ENCODE measurements around the gene TOGARAM2. TPM values are rescaled to one million over a fixed set of nuclear protein-coding genes. Genes with fewer than 3 reads are reported as not detected.

The TOGARAM2 gene
- total RNA-seq (under 1 TPM; 0.03 to 0.94 (median 0.55) TPM), polyA plus RNA-seq (1 to 10 TPM; 3.8 to 9.1 TPM)

DNA sequence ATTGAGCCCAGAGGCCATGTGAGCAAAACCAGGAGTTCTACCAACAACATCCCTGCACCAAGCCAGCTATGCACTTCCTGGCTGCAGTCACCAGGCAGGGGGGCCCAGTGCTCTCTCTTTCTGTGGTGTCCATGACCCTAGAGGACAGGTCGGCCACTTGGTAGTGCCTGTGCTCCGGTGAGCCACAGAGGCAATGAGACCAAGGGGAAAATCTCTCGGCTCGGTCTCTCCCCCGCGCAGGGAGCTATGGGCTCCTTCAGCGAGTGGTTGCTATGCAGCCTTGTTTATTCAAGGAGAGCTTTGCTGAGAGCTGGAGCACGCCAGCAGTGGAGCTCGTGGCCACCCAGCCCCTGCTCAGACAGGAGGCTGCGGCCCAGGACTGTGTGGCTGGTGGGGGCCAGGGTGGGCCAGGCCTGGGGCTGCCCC is at the start of gene TOGARAM2:
TOGARAM2 (plus strand) TSS at position 283 of the 426 bp plus-strand sequence. CDS start 13,537 bp downstream, outside the sequence.
- intact Hi-C loops (cut with DNase I): no loop called here
- Histone ChIP-seq H3K27ac (no peak within 1 kb of the TSS), H3K27me3 (no peaks in the 10 kb centered on the region), H3K9me3 (no peaks in the 10 kb centered on the region), H3K36me3 (no peaks in the 10 kb centered on the region), H3K4me1 (no peaks in the 10 kb centered on the region), H3K4me3 (no peak within 1 kb of the TSS)
- TF ChIP-seq, protein P1, sequence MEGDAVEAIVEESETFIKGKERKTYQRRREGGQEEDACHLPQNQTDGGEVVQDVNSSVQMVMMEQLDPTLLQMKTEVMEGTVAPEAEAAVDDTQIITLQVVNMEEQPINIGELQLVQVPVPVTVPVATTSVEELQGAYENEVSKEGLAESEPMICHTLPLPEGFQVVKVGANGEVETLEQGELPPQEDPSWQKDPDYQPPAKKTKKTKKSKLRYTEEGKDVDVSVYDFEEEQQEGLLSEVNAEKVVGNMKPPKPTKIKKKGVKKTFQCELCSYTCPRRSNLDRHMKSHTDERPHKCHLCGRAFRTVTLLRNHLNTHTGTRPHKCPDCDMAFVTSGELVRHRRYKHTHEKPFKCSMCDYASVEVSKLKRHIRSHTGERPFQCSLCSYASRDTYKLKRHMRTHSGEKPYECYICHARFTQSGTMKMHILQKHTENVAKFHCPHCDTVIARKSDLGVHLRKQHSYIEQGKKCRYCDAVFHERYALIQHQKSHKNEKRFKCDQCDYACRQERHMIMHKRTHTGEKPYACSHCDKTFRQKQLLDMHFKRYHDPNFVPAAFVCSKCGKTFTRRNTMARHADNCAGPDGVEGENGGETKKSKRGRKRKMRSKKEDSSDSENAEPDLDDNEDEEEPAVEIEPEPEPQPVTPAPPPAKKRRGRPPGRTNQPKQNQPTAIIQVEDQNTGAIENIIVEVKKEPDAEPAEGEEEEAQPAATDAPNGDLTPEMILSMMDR (IDR thresholded peaks at IDR 0.05): no peak
- DNase-seq (peak in 1 of 6 donors; percentile 25), ATAC-seq (peak in 3 of 4 donors; percentile 48 to 85 (median 77)), FAIRE-seq (no peak)
- WGBS, 2 donors: 53 to 57% methylated on average over 10 of the region's 10 CpGs

DNA sequence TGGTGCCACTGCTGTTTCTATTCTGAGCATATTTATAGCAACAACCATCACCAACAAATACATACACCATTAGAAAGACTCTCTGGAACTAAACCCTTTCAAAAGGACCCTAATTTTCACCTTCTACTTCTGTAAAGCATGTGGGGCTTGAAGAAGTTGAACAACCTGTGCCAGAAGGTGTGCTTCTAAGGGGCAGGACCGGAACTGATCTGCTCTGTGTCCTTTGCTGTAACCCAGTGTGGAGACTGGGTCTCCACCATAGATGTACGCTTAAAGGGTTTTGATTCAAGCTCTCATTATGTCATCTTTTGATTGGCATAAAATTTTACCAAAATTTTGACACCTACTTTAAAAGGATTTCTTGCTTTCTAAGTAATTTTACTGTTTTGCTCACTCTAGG is 46.3 kb upstream of the TOGARAM2 start:
- intact Hi-C loops (cut with DNase I): no loop called here
- Histone ChIP-seq H3K27me3 (no peaks in the 10 kb centered on the region), H3K36me3 (peaks cover 0 to 34% (median 15%) of the 10 kb centered on the region in 3 donors), H3K4me1 (no peaks in the 10 kb centered on the region), H3K27ac (no peak overlapping the region), H3K9me3 (no peaks in the 10 kb centered on the region), H3K4me3 (no peak overlapping the region)
- FAIRE-seq (no peak), DNase-seq (no peak), ATAC-seq (no peak)
- WGBS, 2 donors: 95 to 96% methylated on average over 2 of the region's 2 CpGs
- TF ChIP-seq, protein P1 (IDR thresholded peaks at IDR 0.05): no peak

DNA sequence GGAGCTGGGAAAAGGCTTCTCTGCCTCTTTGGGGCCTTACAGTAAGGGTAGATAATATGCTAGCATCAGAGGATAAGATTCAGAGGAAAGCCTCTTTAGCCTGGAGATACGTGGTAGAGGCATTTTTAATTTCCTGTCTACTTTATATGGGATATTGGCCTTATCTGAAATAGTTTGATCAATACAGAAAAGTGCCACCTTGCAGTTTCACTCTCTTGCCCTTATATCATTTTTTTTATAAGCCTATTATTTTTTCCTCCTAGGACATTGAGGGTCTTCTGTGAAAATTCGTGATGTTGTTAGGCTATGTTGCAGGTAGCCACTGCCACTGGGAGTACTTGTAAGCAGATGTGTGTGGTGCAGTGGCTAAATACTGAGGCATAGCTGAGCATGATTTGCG is 40.1 kb upstream of the TOGARAM2 start:
- TF ChIP-seq, protein P1 (IDR thresholded peaks at IDR 0.05): no peak
- Histone ChIP-seq H3K36me3 (peaks cover 3 to 55% (median 21%) of the 10 kb centered on the region in 3 donors), H3K27ac (no peak overlapping the region), H3K4me3 (no peak overlapping the region), H3K27me3 (no peaks in the 10 kb centered on the region), H3K9me3 (no peaks in the 10 kb centered on the region), H3K4me1 (no peaks in the 10 kb centered on the region)
- ATAC-seq: no peak
- no peak for FAIRE-seq
- WGBS, 2 donors: 88 to 93% methylated on average over 3 of the region's 3 CpGs
- no peak for DNase-seq
- intact Hi-C loops (cut with DNase I): loop anchor here in 1 of 3 donors (10.0 kb wide), 1 partner anchor 194 kb away; no protein-coding TSS in a partner anchor

DNA sequence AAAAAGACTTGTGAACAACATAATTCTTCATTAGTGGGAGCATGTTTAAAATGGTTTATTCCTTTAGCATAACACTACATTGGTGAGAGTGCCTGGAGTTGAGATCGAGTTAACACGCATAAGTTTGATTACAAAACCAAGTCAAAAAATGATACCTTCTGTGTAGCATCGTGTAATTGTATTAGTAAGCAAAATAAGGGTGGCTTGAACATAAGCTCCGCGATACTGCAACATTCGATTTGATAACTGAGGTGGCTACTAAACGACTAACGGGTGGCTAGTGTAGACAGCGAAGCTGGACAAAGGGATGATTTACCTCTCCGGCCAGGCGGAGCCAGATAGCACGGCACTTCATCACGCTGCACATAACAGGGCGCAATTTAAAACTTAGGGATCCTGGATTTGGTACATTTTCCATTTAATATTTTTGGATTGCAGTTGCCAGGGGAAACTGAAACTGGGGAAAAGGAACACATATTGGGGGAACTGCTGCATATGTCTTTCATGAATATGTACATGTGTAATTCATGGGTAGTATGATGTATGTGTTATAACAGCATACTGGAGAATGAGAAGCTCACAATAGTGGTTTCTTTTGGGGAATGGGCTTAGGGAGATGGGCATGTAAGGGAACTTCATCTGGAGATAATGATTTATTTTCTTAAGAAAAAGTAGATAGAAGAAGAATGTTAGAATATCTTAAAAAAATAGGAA is 36.4 kb upstream of the TOGARAM2 start:
- no peak for FAIRE-seq

More for the DNA sequence above, 36.4 kb upstream of the TOGARAM2 start:
- Histone ChIP-seq H3K4me3 (no peak overlapping the region), H3K4me1 (no peaks in the 10 kb centered on the region), H3K27me3 (no peaks in the 10 kb centered on the region), H3K36me3 (peaks cover 3 to 64% (median 25%) of the 10 kb centered on the region in 3 donors), H3K27ac (no peak overlapping the region), H3K9me3 (no peaks in the 10 kb centered on the region)
- ATAC-seq (no peak), DNase-seq (no peak)
- WGBS, 2 donors: 89 to 90% methylated on average over 14 of the region's 14 CpGs
- TF ChIP-seq, protein P1 (IDR thresholded peaks at IDR 0.05): no peak
- intact Hi-C loops (cut with DNase I): loop anchor here in 1 of 3 donors (10.0 kb wide), 1 partner anchor 190 kb away; no protein-coding TSS in a partner anchor
